Body of pancreas (tissue), 4 donors: Measurements from ENCODE around the gene RAPGEF3. TPM values are rescaled to one million over a fixed set of nuclear protein-coding genes. Genes with fewer than 3 reads are reported as not detected.

Source experiments
- ATAC-seq: fragments of 150-250 bp; one replicate; pipeline ENCODE4 v1.9.1; 2016
- DNase-seq, 4 donors: peaks; one replicate each; pipeline ENCODE4 v3.0.0-alpha.2; 2019
- H3K27ac ChIP-seq, 4 donors: fragments of 200-600 bp; sonication (generic); 1 replicate in 3 of 4; 2 replicates in 1 of 4; pipeline versions ENCODE4 v1.5.1 to v1.6.1; 2016 to 2019; ENCODE audit warnings: mild to moderate bottlenecking in 1 of 4, mixed read lengths in 1 of 4, moderate library complexity in 1 of 4
- H3K27me3 ChIP-seq, 2 donors: fragments of 200-600 bp; sonication (generic); one replicate each; pipeline ENCODE4 v1.6.0; 2016; ENCODE audit warnings: mild to moderate bottlenecking in 1 of 2
- H3K36me3 ChIP-seq, 2 donors: fragments of 200-600 bp; sonication (generic); replicated peaks in 1 of 2; 2 replicates each; pipeline ENCODE4 v1.5.1; 2016; ENCODE audit warnings: low read depth in 2 of 2; ENCODE audit not compliant: insufficient read depth in 1 of 2
- H3K4me1 ChIP-seq: fragments of 200-600 bp; sonication (generic); one replicate; pipeline ENCODE4 v1.6.0; 2016
- H3K4me3 ChIP-seq, 2 donors: fragments of 200-600 bp; sonication (generic); 1 replicate in 1 of 2; 2 replicates in 1 of 2; pipeline ENCODE4 v1.5.1; 2016 to 2019
- H3K9me3 ChIP-seq, 3 donors: fragments of 200-600 bp; sonication (generic); 1 replicate in 2 of 3; 2 replicates in 1 of 3; pipeline ENCODE4 v1.5.1; 2016
- CTCF ChIP-seq, 7 experiments: fragments of 450-650 bp in 4 of 7; fragments of 200-600 bp in 3 of 7; sonication (generic) in 3 of 7; IDR thresholded peaks; one replicate each; pipeline ENCODE4 v1.5.1; 2016 to 2019; ENCODE audit warnings: antibody characterized with exemption in 7 of 7
- POLR2A ChIP-seq, 3 donors: fragments of 450-650 bp; IDR thresholded peaks; one replicate each; pipeline ENCODE4 v1.6.1; 2016; ENCODE audit warnings: antibody characterized with exemption in 3 of 3, mild to moderate bottlenecking in 2 of 3
- WGBS, 2 donors: methylation state at CpG; one replicate each; pipeline ENCODE4 v1.1.5; 2017; 5-methylcytosine and 5-hydroxymethylcytosine counted together
- intact Hi-C: fragments of 100-400 bp; cut with DNase I; formaldehyde crosslinking; loops from one replicate; pipeline ENCODE4 v1.15.1; 2023
- total RNA-seq, 2 donors: library from RNA; depleted of rRNA; stranded (reverse); fragments of >200 nt; gene quantifications; one replicate each; pipeline ENCODE4 v1.1.0, GENCODE V29; 2016

Gene RAPGEF3
- total RNA-seq, 2 donors from 2014 or later: 11.9 to 23.4 TPM

GRCh38 chr12:47782372-47782770, 23.7 kb upstream of the RAPGEF3 start:
- H3K27ac ChIP-seq: no peak overlapping the region
- peaks cover 0 to 7% of the 10 kb centered on the region in 2 donors for H3K36me3 ChIP-seq
- DNase-seq (no peak), ATAC-seq (no peak)
- intact Hi-C loops: loop anchor here (5.0 kb wide), 2 partner anchors 55 to 70 kb away; no protein-coding TSS in a partner anchor
- 81 to 88% methylated on average over 6 to 8 of the region's 8 CpGs for WGBS, 2 donors
- no peaks in the 10 kb centered on the region for H3K9me3 ChIP-seq
- no peak overlapping the region for H3K4me3 ChIP-seq
- H3K27me3 ChIP-seq: no peaks in the 10 kb centered on the region
- no peak for TF ChIP-seq POLR2A (IDR thresholded peaks at IDR 0.05)
- no peak for TF ChIP-seq CTCF (IDR thresholded peaks at IDR 0.05)
- H3K4me1 ChIP-seq: peaks cover 4% of the 10 kb centered on the region

- Histone ChIP-seq H3K36me3 (peaks cover 0 to 4% of the 10 kb centered on the region in 2 donors), H3K4me3 (no peak overlapping the region), H3K27ac (no peak overlapping the region), H3K9me3 (no peaks in the 10 kb centered on the region), H3K27me3 (no peaks in the 10 kb centered on the region), H3K4me1 (peaks cover 9% of the 10 kb centered on the region)
- 83% methylated on average over 10 to 13 of the region's 13 CpGs for WGBS, 2 donors
- DNase-seq (no peak), ATAC-seq (no peak)
- TF ChIP-seq POLR2A (IDR thresholded peaks at IDR 0.05): no peak
- no peak for TF ChIP-seq CTCF (IDR thresholded peaks at IDR 0.05)
- intact Hi-C loops: loop anchor here (5.0 kb wide), 2 partner anchors 56 to 69 kb away; no protein-coding TSS in a partner anchor
These were observed 23.0 kb upstream of the RAPGEF3 start for GRCh38 chr12:47781479-47782371.

- ATAC-seq: no peak
- peaks cover 24% of the 10 kb centered on the region for H3K4me1 ChIP-seq
- WGBS, 2 donors: 68 to 71% methylated on average over 8 to 11 of the region's 11 CpGs
These were observed 21.3 kb upstream of the RAPGEF3 start for GRCh38 chr12:47779943-47780504.

GRCh38 chr12:47779301-47779942, 20.7 kb upstream of the RAPGEF3 start:
- peak; percentile 86 to 95 (median 93) for TF ChIP-seq CTCF (IDR thresholded peaks at IDR 0.05)
- TF ChIP-seq POLR2A (IDR thresholded peaks at IDR 0.05): no peak
- peak; percentile 86 for ATAC-seq
- H3K27ac ChIP-seq: no peak overlapping the region
- peak; percentile 86 to 91 (median 88) for DNase-seq
- no peaks in the 10 kb centered on the region for H3K36me3 ChIP-seq
- no peaks in the 10 kb centered on the region for H3K9me3 ChIP-seq
- peaks cover 30% of the 10 kb centered on the region for H3K4me1 ChIP-seq
- intact Hi-C loops: no loop called here
- H3K27me3 ChIP-seq: no peaks in the 10 kb centered on the region
- no peak overlapping the region for H3K4me3 ChIP-seq
- 31 to 33% methylated on average over 13 to 18 of the region's 19 CpGs for WGBS, 2 donors

More at GRCh38 chr12:47779943-47780504, 21.3 kb upstream of the RAPGEF3 start:
- Histone ChIP-seq H3K27ac (no peak overlapping the region), H3K9me3 (no peaks in the 10 kb centered on the region), H3K4me3 (no peak overlapping the region), H3K36me3 (peaks cover 0 to 4% of the 10 kb centered on the region in 2 donors), H3K27me3 (no peaks in the 10 kb centered on the region)
- TF ChIP-seq CTCF (IDR thresholded peaks at IDR 0.05): no peak
- intact Hi-C loops: loop anchor here (5.0 kb wide), 2 partner anchors 57 to 68 kb away; no protein-coding TSS in a partner anchor
- DNase-seq: no peak
